GM20000 (cell line): Measurements from ENCODE around the gene CALML5.

Experiments
- DNase-seq: peaks from one replicate; pipeline ENCODE4 v3.0.0; 2012; ENCODE audit warnings: low spot score
- CTCF ChIP-seq: IDR thresholded peaks from 2 replicates; pipeline ENCODE4 v1.5.1; 2012; ENCODE audit warnings: mild to moderate bottlenecking, control low read depth; ENCODE audit errors: extremely low read depth, missing control alignments

CALML5 gene

GRCh38 chr10:5514226-5514850 is 15.0 kb upstream of the CALML5 start:
- no peak for TF ChIP-seq CTCF
- no peak for DNase-seq

DNA sequence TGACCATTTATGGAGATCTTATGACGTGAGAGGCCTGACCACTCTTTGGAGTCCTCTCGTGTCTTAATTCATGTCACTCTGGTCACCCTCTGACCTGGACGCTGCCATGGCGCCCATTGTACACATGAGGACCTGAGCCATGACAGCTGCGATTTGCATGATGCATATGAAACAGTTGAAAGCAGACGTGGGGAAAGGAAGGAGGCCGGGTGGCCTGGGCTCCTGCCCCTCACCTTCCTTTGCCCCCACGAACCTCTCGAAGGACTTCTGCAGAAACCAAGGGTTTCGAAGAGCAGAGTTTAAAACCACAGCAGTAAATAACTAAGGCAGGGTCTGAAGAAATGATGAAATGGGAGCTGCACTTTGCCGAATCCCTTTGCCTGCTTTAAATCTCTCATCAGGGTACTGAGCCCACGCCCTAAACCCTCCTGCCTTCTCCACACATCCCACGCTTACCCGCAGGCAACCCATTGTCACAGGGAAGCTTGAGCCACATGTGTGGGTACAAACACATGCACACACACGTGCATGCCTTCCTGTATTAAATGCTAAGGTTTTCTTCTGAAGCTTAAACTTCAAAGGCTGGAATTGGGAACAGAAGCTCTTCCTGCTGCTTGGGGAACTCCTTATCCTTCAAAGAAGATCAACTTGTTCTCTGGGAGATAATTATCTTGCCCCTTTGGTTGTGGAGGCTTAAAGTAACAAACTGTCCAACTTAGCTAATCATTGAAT is 13.7 kb upstream of the CALML5 start:
- no peak for TF ChIP-seq CTCF
- DNase-seq = no peak

GRCh38 chr10:5512331-5512730 is 13.0 kb upstream of the CALML5 start:
- TF ChIP-seq CTCF = no peak
- DNase-seq = no peak

DNA sequence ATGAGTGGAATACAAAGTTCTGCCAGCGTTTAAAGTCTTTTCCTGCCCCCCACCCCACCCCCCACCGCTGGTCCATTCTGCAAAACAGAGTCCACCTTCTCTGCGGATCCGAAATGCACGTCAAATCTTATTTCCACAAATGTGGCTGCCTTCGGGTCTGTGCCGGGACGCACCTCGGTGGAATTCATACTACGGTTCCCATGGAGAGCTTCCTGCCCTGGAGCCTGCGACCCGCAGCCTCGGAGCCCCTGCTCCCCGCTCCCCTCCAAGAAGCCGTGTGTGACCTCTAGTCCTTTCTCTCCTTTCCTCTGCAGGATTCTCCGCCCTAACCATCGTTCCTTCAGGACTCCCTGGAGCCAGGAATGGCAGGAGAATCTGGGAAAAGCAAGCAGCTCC is 12.5 kb upstream of the CALML5 start:
- no peak for TF ChIP-seq CTCF
- DNase-seq = no peak

DNA sequence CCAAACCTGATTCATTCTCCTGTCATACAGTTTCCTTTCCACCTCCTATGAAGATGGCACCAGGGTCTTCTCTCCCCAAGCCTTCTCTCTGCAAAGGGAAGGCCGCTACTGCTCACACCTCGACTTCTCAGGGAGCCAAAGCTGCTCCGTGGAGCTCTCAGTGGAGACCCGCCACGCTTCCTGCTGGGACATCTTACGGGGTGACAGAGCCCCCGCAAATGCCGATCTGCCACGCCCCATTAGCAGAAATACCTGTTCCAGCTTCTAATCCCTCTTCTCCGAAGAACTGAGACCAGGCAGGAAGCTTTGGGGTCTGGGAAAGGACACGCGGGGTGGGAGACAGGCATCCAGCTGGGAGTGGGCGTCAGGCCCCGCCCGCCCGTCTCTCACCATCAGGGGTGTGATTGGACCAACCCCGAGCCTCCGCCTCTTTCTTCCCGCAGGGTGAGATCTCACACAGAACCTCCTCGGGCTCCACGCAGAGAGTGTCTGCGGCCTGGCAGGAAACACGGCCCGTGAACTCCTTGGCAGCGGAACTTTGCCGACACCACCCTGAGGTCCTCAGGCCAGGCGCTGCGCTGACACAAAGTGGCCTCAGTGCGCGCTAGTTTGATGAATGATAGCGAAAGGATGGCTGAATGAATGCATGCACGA is 12.0 kb upstream of the CALML5 start:
- DNase-seq = no peak
- no peak for TF ChIP-seq CTCF

GRCh38 chr10:5510281-5511072 is 11.1 kb upstream of the CALML5 start:
- no peak for DNase-seq
- no peak for TF ChIP-seq CTCF

- no peak for DNase-seq
- TF ChIP-seq CTCF = no peak
These were observed 10.3 kb upstream of the CALML5 start for GRCh38 chr10:5509691-5510090.
